ENCODE data around the gene FOXP1. TPM values are rescaled to one million over a fixed set of nuclear protein-coding genes. Genes with fewer than 3 reads are reported as not detected.

FOXP1 gene
- total and polyA plus RNA-seq, 2 of the 13 experiments (the other 11 are each of a cell fraction or from before 2014, with no cell fraction given), result 40.4 to 59.0 TPM

DNA sequence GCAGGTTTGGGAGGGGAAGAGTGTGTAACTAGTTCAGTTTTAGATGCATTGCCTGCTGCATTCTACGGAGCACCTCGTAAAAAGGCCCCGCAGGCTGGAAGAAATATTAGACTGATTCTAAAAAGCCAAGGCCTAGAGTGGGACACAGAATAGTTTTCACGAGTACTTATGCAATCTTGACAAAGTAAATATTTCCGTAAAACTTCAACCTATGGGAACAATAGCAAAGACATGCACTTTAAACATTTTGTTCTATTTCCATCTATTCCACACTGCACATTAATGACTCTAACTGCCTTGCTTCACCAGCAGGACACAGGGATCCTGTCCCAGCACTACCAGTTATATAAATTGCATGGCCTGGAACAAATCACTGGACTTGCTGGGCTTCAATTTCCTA lies 260.0 kb downstream of the FOXP1 start (continued):
- TF ChIP-seq ZBTB20 (CRISPR knock-in tag; IDR thresholded peaks at IDR 0.05; ENCODE audit: borderline replicate concordance, low read depth) (0 out of 2 replicates have a peak, but pooled peaks have one; percentile 11), PHF20 (CRISPR knock-in tag; IDR thresholded peaks at IDR 0.05) (no peak), HNF4A (CRISPR knock-in tag; IDR thresholded peaks at IDR 0.05) (0 out of 2 replicates have a peak, but pooled peaks have one; percentile 22), ZNF552 (CRISPR knock-in tag; IDR thresholded peaks at IDR 0.05; ENCODE audit: borderline replicate concordance) (no peak), BCLAF1 (IDR thresholded peaks at IDR 0.05) (no peak), DPF2 (CRISPR knock-in tag; IDR thresholded peaks at IDR 0.05; ENCODE audit: borderline replicate concordance, low read depth) (no peak), ZNF619 (CRISPR knock-in tag; IDR thresholded peaks at IDR 0.05) (no peak), IRF2 (CRISPR knock-in tag; IDR thresholded peaks at IDR 0.05) (no peak), ZEB1 (IDR thresholded peaks at IDR 0.05; ENCODE audit: insufficient replicate concordance, low read depth) (no peak), MAFF (IDR thresholded peaks at IDR 0.05; ENCODE audit: low read depth, low read length) (no peak), RAD21 (CRISPR knock-in tag; IDR thresholded peaks at IDR 0.05) (no peak)
- TF ChIP-seq, protein P1, sequence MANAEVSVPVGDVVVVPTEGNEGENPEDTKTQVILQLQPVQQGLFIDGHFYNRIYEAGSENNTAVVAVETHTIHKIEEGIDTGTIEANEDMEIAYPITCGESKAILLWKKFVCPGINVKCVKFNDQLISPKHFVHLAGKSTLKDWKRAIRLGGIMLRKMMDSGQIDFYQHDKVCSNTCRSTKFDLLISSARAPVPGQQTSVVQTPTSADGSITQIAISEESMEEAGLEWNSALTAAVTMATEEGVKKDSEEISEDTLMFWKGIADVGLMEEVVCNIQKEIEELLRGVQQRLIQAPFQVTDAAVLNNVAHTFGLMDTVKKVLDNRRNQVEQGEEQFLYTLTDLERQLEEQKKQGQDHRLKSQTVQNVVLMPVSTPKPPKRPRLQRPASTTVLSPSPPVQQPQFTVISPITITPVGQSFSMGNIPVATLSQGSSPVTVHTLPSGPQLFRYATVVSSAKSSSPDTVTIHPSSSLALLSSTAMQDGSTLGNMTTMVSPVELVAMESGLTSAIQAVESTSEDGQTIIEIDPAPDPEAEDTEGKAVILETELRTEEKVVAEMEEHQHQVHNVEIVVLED (CRISPR knock-in tag; IDR thresholded peaks at IDR 0.05; ENCODE audit: borderline replicate concordance), result no peak
- TF ChIP-seq, protein P2, sequence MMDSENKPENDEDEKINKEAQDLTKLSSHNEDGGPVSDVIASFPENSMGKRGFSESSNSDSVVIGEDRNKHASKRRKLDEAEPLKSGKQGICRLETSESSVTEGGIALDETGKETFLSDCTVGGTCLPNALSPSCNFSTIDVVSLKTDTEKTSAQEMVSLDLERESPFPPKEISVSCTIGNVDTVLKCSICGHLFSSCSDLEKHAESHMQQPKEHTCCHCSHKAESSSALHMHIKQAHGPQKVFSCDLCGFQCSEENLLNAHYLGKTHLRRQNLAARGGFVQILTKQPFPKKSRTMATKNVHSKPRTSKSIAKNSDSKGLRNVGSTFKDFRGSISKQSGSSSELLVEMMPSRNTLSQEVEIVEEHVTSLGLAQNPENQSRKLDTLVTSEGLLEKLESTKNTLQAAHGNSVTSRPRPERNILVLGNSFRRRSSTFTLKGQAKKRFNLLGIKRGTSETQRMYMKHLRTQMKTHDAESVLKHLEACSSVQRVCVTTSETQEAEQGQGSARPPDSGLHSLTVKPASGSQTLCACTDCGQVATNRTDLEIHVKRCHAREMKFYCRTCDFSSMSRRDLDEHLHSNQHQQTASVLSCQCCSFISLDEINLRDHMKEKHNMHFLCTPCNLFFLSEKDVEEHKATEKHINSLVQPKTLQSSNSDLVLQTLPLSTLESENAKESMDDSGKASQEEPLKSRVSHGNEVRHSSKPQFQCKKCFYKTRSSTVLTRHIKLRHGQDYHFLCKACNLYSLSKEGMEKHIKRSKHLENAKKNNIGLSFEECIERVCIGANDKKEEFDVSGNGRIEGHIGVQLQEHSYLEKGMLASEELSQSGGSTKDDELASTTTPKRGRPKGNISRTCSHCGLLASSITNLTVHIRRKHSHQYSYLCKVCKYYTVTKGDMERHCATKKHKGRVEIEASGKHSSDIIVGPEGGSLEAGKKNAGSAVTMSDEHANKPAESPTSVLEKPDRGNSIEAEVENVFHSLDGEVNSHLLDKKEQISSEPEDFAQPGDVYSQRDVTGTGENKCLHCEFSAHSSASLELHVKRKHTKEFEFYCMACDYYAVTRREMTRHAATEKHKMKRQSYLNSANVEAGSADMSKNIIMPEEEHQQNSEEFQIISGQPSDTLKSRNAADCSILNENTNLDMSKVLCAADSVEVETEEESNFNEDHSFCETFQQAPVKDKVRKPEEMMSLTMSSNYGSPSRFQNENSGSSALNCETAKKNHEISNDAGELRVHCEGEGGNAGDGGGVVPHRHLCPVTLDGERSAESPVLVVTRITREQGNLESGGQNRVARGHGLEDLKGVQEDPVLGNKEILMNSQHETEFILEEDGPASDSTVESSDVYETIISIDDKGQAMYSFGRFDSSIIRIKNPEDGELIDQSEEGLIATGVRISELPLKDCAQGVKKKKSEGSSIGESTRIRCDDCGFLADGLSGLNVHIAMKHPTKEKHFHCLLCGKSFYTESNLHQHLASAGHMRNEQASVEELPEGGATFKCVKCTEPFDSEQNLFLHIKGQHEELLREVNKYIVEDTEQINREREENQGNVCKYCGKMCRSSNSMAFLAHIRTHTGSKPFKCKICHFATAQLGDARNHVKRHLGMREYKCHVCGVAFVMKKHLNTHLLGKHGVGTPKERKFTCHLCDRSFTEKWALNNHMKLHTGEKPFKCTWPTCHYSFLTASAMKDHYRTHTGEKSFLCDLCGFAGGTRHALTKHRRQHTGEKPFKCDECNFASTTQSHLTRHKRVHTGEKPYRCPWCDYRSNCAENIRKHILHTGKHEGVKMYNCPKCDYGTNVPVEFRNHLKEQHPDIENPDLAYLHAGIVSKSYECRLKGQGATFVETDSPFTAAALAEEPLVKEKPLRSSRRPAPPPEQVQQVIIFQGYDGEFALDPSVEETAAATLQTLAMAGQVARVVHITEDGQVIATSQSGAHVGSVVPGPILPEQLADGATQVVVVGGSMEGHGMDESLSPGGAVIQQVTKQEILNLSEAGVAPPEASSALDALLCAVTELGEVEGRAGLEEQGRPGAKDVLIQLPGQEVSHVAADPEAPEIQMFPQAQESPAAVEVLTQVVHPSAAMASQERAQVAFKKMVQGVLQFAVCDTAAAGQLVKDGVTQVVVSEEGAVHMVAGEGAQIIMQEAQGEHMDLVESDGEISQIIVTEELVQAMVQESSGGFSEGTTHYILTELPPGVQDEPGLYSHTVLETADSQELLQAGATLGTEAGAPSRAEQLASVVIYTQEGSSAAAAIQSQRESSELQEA (CRISPR knock-in tag; IDR thresholded peaks at IDR 0.05; ENCODE audit: not compliant biosample characterization), result no peak
